AG08396 (cell line): ENCODE measurements around the gene PPP1R12A.

Experiments
- DNase-seq: peaks from one replicate; pipeline ENCODE4 v3.0.0; 2012; ENCODE audit warnings: low spot score, mixed read lengths

PPP1R12A gene

GRCh38 chr12:79766705-79767464, 168.0 kb downstream of the PPP1R12A start:
- DNase-seq: no peak

- DNase-seq: no peak
These were observed 169.7 kb downstream of the PPP1R12A start for GRCh38 chr12:79765157-79765556.

GRCh38 chr12:79764641-79765040, 170.3 kb downstream of the PPP1R12A start:
- no peak for DNase-seq

- no peak for DNase-seq
These were observed 171.0 kb downstream of the PPP1R12A start for GRCh38 chr12:79763766-79764452.

- no peak for DNase-seq
These were observed 173.6 kb downstream of the PPP1R12A start for GRCh38 chr12:79761341-79761740.

GRCh38 chr12:79747274-79747673, 187.6 kb downstream of the PPP1R12A start:
- DNase-seq: no peak

GRCh38 chr12:79737875-79738718, 196.8 kb downstream of the PPP1R12A start:
- DNase-seq: peak; percentile 26

- no peak for DNase-seq
These were observed 202.3 kb downstream of the PPP1R12A start for GRCh38 chr12:79732638-79733037.

- DNase-seq: peak; percentile 39
These were observed 208.9 kb downstream of the PPP1R12A start for GRCh38 chr12:79725987-79726386.
